ENCODE data around the gene TRAT1. TPM values are rescaled to one million over a fixed set of nuclear protein-coding genes. Genes with fewer than 3 reads are reported as not detected.

TRAT1 gene, protein sequence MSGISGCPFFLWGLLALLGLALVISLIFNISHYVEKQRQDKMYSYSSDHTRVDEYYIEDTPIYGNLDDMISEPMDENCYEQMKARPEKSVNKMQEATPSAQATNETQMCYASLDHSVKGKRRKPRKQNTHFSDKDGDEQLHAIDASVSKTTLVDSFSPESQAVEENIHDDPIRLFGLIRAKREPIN
- not detected in 2 replicates for total RNA-seq

DNA sequence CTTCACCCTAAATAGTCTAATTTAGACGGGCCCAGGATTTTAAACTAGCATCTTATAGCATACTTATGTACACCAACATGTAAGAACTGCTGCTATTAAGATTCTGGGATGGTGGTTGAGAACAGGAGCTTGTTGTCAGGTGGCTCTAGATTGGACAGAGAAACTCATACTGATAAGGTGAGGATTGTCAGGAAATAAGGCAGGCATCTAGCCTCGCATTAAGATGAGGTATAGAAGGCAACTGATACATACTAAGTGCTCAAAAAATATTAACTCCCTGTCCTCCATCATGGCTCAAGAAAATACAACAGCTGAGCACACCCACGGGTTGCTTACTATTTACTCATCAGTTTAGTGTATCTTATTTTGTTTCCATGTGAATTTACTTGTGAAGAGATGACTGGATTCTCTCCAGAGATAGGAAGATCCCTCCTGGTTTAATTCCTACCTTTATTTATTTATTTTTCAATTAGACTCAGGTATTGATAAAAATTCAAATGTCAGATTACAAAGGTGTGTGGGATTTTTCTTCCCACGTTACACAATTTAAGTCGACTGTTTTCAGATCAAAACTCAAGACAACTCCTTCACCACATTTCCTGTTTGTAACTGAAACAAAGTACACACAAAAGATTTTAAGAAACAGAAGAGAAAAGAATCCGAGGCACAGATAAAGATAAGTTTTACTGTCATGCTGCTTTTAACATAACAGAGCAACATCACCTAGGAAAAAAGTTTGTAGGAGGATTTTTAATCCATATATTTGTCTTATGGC lies at the start of gene TRAT1:
Gene TRAT1 (plus strand): TSS at position 664 of the 775 bp plus-strand sequence. CDS start 142 bp downstream, outside the sequence.

Other genes with a start within 250 kb of the TRAT1 start
- 6.7 and 16.9 TPM in 2 replicates for gene CIP2A, start 233.3 kb upstream of the TRAT1 start, total RNA-seq
- gene DZIP3, start 233.1 kb upstream of the TRAT1 start, total RNA-seq, result 7.1 and 11.3 TPM in 2 replicates
- not detected in 2 replicates for gene RETNLB, start 65.4 kb upstream of the TRAT1 start, total RNA-seq
- not detected in 2 replicates for gene GUCA1C, start 131.1 kb downstream of the TRAT1 start, total RNA-seq

Measured in epithelial cell of alveolus of lung (primary cell).